NCI-H2196 treated with DMSO at 0.1 percent for 48 hours (cell line): Measurements from ENCODE around the gene SPAST.
"Not testable (repeated sequence)": the region's sequence is repeated elsewhere in the genome, so short reads cannot be mapped to it uniquely, and the experiment has no call there.

Experiments
- DNase-seq: peaks from one replicate; lab custom pipeline; 2025; ENCODE audit not compliant: unreplicated experiment; lab: John Stamatoyannopoulos, UW

SPAST gene, protein sequence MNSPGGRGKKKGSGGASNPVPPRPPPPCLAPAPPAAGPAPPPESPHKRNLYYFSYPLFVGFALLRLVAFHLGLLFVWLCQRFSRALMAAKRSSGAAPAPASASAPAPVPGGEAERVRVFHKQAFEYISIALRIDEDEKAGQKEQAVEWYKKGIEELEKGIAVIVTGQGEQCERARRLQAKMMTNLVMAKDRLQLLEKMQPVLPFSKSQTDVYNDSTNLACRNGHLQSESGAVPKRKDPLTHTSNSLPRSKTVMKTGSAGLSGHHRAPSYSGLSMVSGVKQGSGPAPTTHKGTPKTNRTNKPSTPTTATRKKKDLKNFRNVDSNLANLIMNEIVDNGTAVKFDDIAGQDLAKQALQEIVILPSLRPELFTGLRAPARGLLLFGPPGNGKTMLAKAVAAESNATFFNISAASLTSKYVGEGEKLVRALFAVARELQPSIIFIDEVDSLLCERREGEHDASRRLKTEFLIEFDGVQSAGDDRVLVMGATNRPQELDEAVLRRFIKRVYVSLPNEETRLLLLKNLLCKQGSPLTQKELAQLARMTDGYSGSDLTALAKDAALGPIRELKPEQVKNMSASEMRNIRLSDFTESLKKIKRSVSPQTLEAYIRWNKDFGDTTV

DNA sequence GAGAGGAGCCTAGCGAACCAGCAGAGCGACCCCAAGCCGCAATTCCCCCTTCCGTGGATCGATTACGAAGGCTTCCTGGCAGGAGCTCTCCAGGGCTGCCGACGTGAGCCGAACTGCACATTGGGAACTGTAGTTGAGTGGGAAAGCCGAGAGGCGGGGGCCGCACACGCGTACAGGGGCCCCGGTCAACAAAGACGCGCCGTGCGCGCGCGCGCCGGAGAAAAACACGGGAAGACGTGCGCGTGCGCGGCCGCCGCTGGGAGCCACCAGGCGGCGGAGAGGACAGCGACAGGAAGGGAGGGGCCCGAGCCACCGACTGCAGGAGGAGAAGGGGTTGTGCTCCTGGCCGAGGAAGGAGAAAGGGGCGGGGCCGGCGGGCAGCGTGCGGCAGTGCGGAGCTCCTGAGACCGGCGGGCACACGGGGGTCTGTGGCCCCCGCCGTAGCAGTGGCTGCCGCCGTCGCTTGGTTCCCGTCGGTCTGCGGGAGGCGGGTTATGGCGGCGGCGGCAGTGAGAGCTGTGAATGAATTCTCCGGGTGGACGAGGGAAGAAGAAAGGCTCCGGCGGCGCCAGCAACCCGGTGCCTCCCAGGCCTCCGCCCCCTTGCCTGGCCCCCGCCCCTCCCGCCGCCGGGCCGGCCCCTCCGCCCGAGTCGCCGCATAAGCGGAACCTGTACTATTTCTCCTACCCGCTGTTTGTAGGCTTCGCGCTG is at the start of gene SPAST:
TSS of gene SPAST (plus strand) at position 247 of the 711 bp plus-strand sequence. CDS start at position 523, 276 bp downstream.
- peak; percentile 94 for DNase-seq

DNA sequence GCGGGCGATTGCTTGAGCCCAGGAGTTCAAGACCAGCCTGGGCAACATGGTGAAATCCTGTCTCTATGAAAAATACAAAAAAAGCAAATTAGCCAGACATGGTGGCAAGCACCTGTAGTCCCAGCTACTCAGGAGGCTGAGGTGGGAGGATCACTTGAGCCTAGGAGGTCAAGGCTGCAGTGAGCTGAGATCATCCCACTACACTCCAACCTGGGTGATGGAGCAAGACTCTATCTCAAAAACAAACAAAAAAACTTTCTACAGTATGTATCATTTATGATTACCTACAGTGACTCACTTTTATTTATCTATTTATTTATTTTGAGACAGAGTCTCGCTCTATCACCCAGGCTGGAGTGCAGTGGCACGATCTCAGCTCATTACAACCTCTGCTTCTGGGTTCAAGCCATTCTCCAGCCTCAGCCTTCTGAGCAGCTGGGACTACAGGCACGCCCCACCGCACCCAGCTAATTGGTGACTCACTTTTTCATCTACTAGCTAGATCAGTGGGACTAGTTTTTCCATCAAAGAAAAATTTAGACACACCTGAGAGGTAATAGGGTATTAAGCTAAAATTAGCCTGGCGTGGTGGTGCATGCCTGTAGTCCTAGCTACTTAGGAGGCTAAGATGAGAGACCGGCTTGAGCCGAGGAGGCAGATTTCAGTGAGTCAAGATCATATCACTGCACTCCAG is 44.4 kb upstream of the SPAST start:
- DNase-seq, result not testable (repeated sequence)

DNA sequence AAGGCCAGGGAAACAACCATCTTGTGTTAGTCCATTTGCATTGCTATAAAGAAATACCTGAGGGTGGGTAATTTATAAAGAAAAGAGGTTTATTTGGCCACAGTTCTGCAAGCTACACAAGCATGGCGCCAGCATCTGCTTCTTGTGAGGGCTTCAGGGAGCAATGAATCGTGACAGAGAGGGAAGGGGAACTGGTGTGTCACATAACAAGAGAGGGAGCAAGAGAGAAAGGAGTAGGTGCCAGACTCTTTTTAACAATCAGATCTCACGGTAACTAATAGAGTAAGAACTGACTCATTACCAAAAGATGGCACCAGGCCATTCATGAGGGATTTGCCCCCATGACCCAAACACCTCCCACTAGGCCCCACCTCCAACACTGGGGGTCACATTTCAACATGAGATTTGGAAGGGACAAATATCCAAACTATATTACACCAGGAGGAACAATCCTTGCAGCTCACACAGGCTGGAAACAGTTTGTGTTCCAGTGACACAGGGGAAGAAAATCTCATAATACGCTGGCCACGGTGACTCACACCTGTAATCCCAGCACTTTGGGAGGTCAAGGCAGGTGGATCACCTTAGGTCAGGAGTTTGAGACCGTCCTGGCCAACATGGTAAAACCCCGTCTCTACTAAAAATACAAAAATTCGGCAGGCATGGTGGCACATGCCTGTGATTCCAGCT is 29.0 kb upstream of the SPAST start:
- not testable (repeated sequence) for DNase-seq

DNA sequence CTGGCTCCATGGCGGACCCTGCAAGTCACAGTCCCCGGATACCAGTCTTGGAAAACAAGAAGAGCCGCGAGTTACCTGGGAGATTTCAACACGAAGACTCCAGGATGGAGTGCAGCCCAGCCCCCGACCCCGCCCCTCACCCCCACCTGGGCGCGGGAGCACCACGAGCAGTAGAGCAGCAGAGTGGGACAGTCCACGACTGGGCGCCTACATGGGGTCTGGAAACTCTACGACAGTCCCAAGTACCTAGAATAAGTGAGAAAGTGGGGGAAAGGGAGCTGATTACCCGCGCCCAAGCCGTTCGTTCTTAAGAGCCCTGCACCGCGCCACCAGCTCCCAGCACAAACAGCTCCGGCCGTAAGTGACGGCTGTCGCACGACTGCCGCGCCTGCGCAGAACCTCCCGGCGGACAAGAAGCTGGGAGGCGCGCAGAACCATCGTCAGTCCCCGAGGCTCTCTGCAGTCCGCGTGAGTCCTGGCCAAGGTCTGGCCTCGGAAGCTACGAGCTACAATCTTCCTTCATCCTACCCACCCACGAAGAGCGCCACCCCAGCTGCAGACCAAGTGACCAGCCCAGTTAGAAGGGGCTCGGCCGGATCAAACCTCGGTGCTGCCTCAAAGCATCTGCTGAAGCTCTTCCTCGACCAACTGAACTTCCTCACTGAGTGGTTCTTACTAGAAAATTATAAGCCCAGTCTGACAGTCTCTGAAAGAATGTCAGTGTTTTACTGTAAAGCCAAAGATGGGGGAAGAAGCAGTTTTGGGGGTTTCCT is 23.7 kb upstream of the SPAST start, which contains the start of gene DPY30:
TSS of gene DPY30 (minus strand) at position 359 of the 773 bp plus-strand sequence. CDS start at position 10, 349 bp downstream.
- DNase-seq, result peak; percentile 86

DNA sequence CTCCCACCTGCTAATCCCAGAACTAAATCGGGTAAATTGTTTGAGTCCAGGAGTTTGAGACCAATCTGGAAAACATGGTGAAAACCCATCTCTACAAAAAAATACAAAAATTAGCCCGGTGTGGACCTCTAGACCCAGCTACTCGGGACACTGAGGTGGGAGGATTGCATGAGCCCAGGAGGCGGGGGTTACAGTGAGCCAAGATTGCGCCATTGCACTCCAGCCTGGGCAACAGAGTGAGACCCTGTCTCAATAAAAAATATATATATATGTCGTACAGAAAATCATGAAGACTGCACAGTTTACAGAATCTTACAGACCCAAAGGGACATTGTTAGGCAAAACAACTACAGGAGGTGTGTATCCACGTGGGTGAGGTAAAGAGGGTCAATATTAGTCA is 19.8 kb upstream of the SPAST start:
- DNase-seq, result no peak

DNA sequence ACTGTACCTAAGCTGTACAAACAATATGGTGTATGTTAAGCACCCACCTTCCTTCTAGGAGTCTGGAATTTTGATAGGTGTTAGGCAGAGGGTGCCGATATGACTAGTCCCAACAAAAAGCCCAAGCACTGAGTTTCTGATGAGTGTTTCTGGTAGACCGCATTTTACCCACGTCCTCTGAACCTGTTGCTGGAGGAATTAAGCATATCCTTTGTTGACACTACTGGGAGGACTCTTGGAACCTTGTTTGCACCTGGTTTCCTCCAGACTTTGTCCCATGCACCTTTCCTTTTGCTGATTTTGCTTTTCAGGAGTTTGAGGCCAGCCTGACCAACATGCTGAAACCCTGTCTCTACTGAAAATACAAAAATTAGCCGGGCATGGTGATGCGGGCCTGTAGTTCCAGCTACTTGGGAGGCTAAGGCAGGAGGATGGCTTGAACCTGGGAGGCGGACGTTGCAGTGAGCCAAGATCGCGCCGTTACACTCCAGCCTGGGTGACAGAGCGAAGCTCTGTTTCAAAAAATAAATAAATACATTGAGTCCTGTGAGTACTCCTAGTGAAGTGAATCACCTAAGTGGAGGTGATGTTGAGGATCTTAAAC is 11.4 kb upstream of the SPAST start:
- no peak for DNase-seq

DNA sequence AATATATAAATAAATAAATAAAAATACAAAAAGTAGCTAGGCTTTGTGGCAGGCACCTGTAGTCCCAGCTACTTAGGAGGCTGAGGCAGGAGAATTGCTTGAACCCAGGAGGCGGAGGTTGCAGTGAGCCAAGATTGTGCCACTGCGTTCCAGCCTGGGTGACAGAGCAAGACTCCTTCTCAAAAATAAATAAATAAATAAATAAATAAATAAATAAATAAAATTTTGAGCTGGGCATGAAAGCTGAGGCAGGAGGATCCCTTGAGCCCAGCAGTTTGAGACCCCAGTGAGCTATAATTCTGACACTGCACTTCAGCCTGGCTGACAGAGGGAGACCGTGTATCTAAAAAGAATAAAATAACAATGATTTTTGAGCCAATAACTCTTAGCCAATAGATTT is 8.8 kb upstream of the SPAST start:
- DNase-seq, result not testable (repeated sequence)

DNA sequence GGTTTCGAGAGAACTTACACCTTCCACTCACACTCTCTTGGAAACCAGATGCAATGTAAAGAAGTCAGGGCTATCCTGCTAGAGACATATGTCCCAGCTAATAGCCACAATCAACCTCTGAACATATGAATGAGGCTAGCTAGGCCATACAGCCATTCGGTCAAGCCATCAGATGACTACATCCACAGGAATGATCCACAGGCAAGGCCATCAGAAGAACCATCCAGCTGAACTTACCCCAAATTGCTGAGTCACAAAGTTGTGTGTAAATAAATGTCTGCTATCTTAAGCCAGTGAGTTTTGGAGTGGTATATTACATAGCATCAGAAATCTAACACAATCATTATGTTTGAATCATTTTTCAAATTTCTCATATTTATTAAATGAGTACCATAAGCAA is 5.2 kb upstream of the SPAST start:
- no peak for DNase-seq

DNA sequence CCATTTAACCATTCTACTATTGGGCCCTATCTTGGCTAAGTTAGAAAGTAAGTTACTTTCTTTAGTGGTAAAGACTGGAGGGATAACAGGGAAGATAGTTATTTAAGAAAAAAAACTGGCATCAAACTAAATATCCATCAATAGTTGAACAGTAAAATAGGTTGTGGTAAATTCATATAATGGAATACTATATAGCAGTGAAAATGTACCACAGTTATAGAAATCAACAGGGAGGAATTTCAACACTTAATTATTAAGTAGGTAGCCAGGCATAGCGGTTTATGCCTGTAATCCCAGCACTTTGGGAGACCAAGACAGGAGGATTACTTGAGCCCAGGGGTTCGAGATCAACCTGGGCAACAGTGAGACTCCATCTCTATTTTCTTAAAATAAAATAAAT is 3.1 kb upstream of the SPAST start:
- DNase-seq, result no peak

DNA sequence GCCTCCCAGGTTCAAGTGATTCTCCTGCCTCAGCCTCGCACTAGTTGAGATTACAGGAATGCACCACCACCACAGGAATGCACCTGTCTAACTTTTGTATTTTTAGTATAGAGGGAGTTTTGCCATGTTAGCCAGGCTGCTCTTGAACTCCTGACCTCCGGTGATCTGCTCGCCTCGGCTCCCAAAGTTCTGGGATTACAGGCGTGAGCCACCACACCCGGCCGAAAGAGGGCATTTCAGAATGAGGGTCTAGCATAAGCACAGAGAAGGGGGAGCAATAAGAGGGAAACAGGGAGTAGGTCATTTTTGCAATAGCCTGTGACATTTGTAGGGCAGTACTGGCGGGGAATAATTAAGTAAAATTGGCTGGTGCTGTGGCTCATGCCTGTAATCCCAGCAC is 1.9 kb upstream of the SPAST start:
- DNase-seq, result no peak

DNA sequence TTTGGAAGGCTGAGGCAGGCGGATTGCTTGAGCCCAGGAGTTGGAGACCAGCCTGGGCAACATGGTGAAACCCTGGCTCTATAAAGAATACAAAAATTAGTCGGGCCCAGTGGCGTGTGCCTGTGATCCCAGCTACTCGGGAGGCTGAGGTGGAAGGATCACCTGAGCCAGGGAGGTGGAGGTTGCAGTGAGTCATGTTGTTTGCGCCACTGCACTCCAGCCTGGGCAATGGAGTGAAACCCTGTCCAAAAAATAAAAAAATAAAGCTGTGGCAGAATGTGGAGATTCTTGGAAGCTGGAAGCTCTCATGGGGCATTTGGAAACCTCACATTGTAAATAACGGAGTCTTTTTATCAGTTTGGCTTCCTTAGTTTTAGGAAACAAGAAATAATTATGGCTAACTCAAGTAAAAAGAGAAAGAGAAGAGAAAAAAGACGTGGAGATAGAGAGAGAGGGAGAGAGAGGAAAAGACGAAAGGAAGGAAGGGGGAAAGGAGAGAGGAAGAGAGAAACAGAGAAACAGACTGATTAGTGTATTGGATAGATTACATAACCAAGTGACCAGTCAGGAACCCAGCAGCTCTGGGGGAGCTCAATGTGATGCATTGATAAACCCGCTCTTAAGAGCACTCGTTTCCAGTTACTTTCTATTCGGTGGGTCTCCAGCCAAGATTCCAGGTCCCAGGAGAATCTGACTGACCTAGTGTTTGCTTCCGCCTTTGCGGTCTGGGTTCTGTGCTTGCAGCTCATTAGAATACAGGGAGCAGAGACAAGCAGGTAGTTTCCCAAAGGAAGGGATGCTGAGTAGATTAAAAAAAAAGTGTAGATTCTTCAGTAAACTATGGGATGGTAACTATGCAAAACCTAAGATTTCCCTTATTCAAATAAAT is 1.1 kb upstream of the SPAST start:
- DNase-seq, result peak; percentile 25

DNA sequence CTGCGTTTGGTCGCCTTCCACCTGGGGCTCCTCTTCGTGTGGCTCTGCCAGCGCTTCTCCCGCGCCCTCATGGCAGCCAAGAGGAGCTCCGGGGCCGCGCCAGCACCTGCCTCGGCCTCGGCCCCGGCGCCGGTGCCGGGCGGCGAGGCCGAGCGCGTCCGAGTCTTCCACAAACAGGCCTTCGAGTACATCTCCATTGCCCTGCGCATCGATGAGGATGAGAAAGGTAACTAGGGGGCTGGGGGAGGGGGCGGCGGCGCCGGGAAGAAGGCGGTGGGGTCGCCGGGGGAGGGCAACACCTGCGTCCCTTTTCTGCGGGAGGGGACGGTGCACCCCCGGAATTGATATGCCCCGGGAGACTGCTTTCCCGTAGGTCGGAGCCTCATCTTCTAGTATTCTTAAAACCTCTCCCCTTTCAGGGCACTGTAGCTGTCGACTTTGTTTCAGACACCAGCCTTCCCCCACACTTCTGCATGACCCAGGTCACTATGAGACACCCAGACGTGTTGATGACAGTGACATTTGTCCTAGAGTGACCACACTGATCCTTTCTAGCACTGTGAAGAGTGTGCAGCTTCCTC is 755 bp downstream of the SPAST start:
- peak; percentile 35 for DNase-seq

DNA sequence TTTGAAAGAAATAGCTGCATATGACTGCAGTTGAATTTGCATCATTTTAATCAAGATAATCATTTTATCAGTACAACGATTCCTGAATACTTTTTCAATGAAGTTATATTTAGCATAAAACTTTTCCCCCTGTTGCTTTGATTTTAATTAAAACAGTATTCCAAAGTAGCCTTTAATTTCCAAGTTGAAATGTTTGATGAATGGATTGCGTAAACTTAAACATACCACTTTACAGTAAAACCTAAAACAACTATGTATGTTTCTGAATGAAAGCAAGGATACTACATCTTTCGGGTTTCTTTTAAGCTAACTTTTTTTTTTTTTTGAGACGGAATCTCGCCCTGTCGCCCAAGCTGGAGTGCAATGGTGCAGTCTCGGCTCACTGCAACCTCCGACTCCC is 1.4 kb downstream of the SPAST start:
- no peak for DNase-seq

DNA sequence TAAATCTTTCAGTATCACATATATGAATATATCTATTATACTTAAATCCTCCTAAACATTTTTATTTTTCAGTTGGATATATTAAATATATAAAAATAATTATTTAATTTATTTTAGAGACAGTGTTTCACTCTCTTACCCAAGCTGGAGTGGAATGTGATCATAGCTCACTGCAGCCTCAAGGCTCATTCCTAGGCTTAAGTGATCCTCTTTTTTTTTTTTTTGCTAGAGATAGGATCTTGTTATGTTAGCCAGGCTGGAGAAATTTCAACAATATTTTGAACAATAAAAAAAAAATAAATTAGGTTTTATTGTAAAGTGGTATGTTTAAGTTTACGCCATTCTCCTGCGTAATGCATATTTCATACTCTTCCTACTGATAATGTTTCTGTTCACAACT is 4.2 kb downstream of the SPAST start:
- DNase-seq, result no peak

DNA sequence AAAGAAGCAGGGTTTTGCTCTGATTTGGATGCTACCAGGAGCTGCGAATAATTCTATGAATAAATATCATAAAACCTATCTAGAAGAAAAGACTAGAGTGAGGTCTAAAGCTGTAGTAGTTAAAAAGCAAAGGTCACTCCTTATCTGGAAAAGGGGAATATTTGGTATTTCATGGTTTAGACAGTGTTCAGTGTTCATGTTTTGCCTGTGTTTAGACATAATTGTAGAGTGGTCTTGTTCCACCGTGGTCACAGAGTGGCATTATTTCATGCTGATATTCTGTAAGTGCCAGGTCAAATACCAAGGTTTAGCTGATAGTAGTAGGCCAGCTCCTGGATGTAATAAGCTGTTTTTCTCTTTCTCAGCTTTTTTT is 10.8 kb downstream of the SPAST start:
- DNase-seq, result no peak

DNA sequence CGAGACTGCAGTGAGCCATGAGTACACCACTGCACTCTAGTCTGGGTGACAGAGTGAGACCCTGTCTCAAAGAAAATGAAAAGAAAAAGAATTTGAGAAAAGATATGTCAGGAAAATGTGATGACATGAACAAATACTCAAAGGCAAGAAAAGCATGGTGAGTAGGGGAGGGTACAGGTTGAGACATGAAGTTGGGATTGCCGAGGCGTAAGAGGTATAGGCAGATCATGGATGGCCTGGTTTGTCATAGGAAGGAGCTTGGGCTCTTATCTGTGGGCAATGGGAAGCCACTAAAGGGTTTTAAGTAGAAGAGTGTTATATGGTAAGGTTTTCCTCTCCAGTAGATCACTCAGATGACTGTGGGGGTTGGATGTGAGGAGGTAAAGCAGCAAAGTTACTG is 32.3 kb downstream of the SPAST start:
- DNase-seq, result no peak

DNA sequence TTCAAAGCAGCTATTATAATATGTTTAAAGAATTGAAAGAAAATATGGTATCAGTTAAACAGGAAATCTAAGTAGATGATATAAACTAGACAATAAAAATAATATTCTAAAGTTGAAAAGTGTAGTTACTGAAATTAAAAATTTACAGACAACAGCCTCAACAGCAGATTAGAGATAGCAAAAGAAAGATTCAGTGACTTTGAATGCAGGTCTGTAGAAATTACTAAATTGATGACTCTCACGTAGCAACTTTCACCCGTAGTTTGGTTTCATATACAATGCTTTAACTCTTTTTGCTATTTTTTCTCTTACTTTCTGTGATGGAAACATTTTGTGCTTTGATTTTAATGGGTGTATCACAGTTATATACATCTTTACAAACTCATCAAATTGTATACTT is 44.8 kb downstream of the SPAST start:
- no peak for DNase-seq

DNA sequence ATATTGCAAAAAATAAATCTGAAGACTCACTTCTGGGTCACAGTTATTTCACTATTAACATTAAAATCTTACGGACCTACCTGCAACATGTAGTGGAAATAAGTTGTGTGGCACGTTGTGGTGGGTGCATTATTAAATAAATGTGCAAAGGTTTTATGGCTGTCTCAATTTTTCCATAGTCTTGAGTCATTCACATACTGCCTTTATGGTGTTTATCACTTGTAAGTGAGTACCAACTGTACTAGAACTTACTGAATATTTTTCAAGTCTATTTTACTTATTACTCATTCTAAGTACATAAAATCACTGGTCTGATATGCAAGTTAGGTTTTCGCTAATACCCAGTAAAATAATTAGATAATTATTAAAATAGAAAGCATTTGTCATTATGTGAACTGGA is 54.7 kb downstream of the SPAST start:
- DNase-seq, result no peak
